IMR-90 (cell line): ENCODE measurements around the gene TULP4. TPM values are rescaled to one million over a fixed set of nuclear protein-coding genes. Genes with fewer than 3 reads are reported as not detected.

Experiments used
- ATAC-seq: fragments of 200-7000 bp; cut with Tn5 transposase; 2 replicates; pipeline ENCODE4 v1.9.1; 2020; ENCODE audit warnings: low read depth, mild to moderate bottlenecking, moderate library complexity
- BruUV-seq: library from RNA; stranded (reverse); fragments of 400-500 nt; replicated peaks from 2 replicates; lab custom pipeline; 2021; lab: Mats Ljungman, UMichigan
- CTCF ChIA-PET: fragments of 300-600 bp; formaldehyde crosslinking; extraction: SDS; loops from one replicate; lab custom pipeline; 2021; ENCODE audit warnings: antibody characterized with exemption; lab: Yijun Ruan, JAX
- POLR2A ChIA-PET: fragments of 300-600 bp; sonication (Branson Sonifier 250); formaldehyde crosslinking; loops from one replicate; lab custom pipeline; 2022; ENCODE audit warnings: antibody characterized with exemption; ENCODE audit not compliant: unreplicated experiment; lab: Charles Lee
- DNase-seq: peaks from one replicate; pipeline ENCODE4 v3.0.0; 2013
- H2AFZ ChIP-seq: replicated peaks from 2 replicates; pipeline ENCODE3; 2013; ENCODE audit warnings: low read length, mild to moderate bottlenecking; ENCODE audit not compliant: poor library complexity
- H2AK5ac ChIP-seq: 2 replicates; pipeline ENCODE4 v1.6.1; 2013; ENCODE audit warnings: low read depth, low read length, inconsistent platforms
- H2AK9ac ChIP-seq: replicated peaks from 2 replicates; pipeline ENCODE3; 2013; ENCODE audit warnings: mild to moderate bottlenecking, low read depth, low read length, moderate library complexity; ENCODE audit not compliant: poor library complexity
- H2BK120ac ChIP-seq: 2 replicates; pipeline ENCODE4 v1.6.1; 2013; ENCODE audit warnings: low read depth, low read length, inconsistent platforms
- H2BK15ac ChIP-seq: 3 replicates; pipeline ENCODE4 v1.6.1; 2013; ENCODE audit warnings: low read depth, low read length, inconsistent platforms
- H2BK20ac ChIP-seq: 2 replicates; pipeline ENCODE4 v1.6.1; 2013; ENCODE audit warnings: low read depth, mild to moderate bottlenecking, inconsistent platforms, low read length, moderate library complexity
- H2BK5ac ChIP-seq: 2 replicates; pipeline ENCODE4 v1.6.1; 2013; ENCODE audit warnings: mild to moderate bottlenecking, low read depth, low read length, inconsistent platforms; ENCODE audit not compliant: poor library complexity, severe bottlenecking
- H3K14ac ChIP-seq: replicated peaks from 2 replicates; pipeline ENCODE4 v1.6.1; 2013; ENCODE audit warnings: low read depth, low read length, inconsistent platforms
- H3K18ac ChIP-seq: 2 replicates; pipeline ENCODE4 v1.6.1; 2013; ENCODE audit warnings: low read depth, low read length, control low read depth
- H3K23ac ChIP-seq: 2 replicates; pipeline ENCODE4 v1.6.1; 2013; ENCODE audit warnings: low read depth, low read length, inconsistent platforms
- H3K27ac ChIP-seq: 2 replicates; pipeline ENCODE4 v1.5.1; 2013; ENCODE audit warnings: mild to moderate bottlenecking, control low read depth, low read length; ENCODE audit not compliant: insufficient read depth
- H3K27me3 ChIP-seq: 2 replicates; pipeline ENCODE4 v1.6.1; 2013; ENCODE audit warnings: low read length; ENCODE audit not compliant: control insufficient read depth, insufficient read depth
- H3K36me3 ChIP-seq: 2 replicates; pipeline ENCODE4 v1.6.1; 2013; ENCODE audit warnings: low read length, mixed read lengths; ENCODE audit not compliant: control insufficient read depth, insufficient read depth
- H3K4ac ChIP-seq: 2 replicates; pipeline ENCODE4 v1.6.1; 2013; ENCODE audit warnings: low read depth, low read length, inconsistent platforms
- H3K4me1 ChIP-seq: 2 replicates; pipeline ENCODE4 v1.6.1; 2013; ENCODE audit warnings: low read length, mixed read lengths; ENCODE audit not compliant: control insufficient read depth, insufficient read depth
- H3K4me2 ChIP-seq: 2 replicates; pipeline ENCODE4 v1.6.1; 2013; ENCODE audit warnings: low read depth, mild to moderate bottlenecking, control low read depth, low read length, moderate library complexity
- H3K4me3 ChIP-seq: 2 replicates; pipeline ENCODE4 v1.5.1; 2013; ENCODE audit warnings: low read depth, mild to moderate bottlenecking, control low read depth, low read length, moderate library complexity; ENCODE audit not compliant: insufficient read depth
- H3K56ac ChIP-seq: 2 replicates; pipeline ENCODE4 v1.6.1; 2013; ENCODE audit warnings: low read length, inconsistent platforms; ENCODE audit not compliant: insufficient read depth; ENCODE audit errors: extremely low read depth
- H3K79me1 ChIP-seq, 2 experiments: 2 replicates each; pipeline ENCODE4 v1.6.1; 2013; ENCODE audit warnings: low read length in 2 of 2, inconsistent platforms in 1 of 2, low read depth in 1 of 2
- H3K9ac ChIP-seq: 2 replicates; pipeline ENCODE4 v1.6.1; 2013; ENCODE audit warnings: low read depth, low read length, control low read depth
- H3K9me1 ChIP-seq: 2 replicates; pipeline ENCODE4 v1.6.1; 2013; ENCODE audit warnings: low read length, inconsistent platforms; ENCODE audit not compliant: insufficient read depth
- H3K9me3 ChIP-seq: 2 replicates; pipeline ENCODE4 v1.6.1; 2013; ENCODE audit warnings: low read length; ENCODE audit not compliant: control insufficient read depth, insufficient read depth
- H4K20me1 ChIP-seq: 2 replicates; pipeline ENCODE4 v1.6.1; 2013; ENCODE audit warnings: low read length, inconsistent platforms; ENCODE audit not compliant: insufficient read depth
- H4K5ac ChIP-seq: 2 replicates; pipeline ENCODE4 v1.6.1; 2013; ENCODE audit warnings: mild to moderate bottlenecking, low read depth, low read length, control low read depth
- H4K8ac ChIP-seq, 2 experiments: 2 replicates each; pipeline ENCODE4 v1.6.1; 2013; ENCODE audit warnings: low read depth in 2 of 2, low read length in 2 of 2, control low read depth in 1 of 2, inconsistent platforms in 1 of 2
- H4K91ac ChIP-seq: 2 replicates; pipeline ENCODE4 v1.6.1; 2013; ENCODE audit warnings: low read depth, low read length, inconsistent platforms; ENCODE audit not compliant: insufficient read depth
- BHLHE40 ChIP-seq: fragments of 150-350 bp; IDR thresholded peaks from 2 replicates; pipeline ENCODE4 v1.6.1; 2016; ENCODE audit warnings: mild to moderate bottlenecking, low read depth, low read length
- CEBPB ChIP-seq: IDR thresholded peaks from 2 replicates; pipeline ENCODE4 v1.6.1; 2012; ENCODE audit warnings: low read depth, low read length, improper control_type of control experiment
- CHD1 ChIP-seq: IDR thresholded peaks from 2 replicates; pipeline ENCODE4 v1.6.1; 2012; ENCODE audit warnings: low read depth, low read length, improper control_type of control experiment
- FOS ChIP-seq: fragments of 150-350 bp; IDR thresholded peaks from 2 replicates; pipeline ENCODE4 v1.6.1; 2016; ENCODE audit warnings: low read depth, low read length
- MAFK ChIP-seq: IDR thresholded peaks from 2 replicates; pipeline ENCODE4 v1.6.1; 2012; ENCODE audit warnings: low read depth, low read length, improper control_type of control experiment
- NFE2L2 ChIP-seq: fragments of 150-350 bp; IDR thresholded peaks from 2 replicates; pipeline ENCODE4 v1.6.1; 2016; ENCODE audit warnings: low read depth, mild to moderate bottlenecking, low read length
- POLR2A ChIP-seq: IDR thresholded peaks from 2 replicates; pipeline ENCODE4 v1.6.1; 2012; ENCODE audit warnings: mild to moderate bottlenecking, low read depth, low read length
- RAD21 ChIP-seq: IDR thresholded peaks from 2 replicates; pipeline ENCODE4 v1.6.1; 2012; ENCODE audit warnings: low read length, improper control_type of control experiment
- RFX5 ChIP-seq: IDR thresholded peaks from 2 replicates; pipeline ENCODE4 v1.8.0; 2012; ENCODE audit warnings: low read depth, mild to moderate bottlenecking, low read length, moderate library complexity
- SMC3 ChIP-seq: fragments of 150-350 bp; IDR thresholded peaks from 2 replicates; pipeline ENCODE4 v1.6.1; 2016; ENCODE audit warnings: low read depth, mild to moderate bottlenecking, antibody characterized with exemption, low read length, moderate library complexity
- WGBS, 2 experiments: methylation state at CpG; one replicate each; pipeline versions ENCODE4 v1.1.5 to v1.1.7; 2013; ENCODE audit warnings: missing lambda C conversion rate in 2 of 2; ENCODE audit not compliant: insufficient read length in 1 of 2; ENCODE audit errors: extremely low coverage in 2 of 2; 5-methylcytosine and 5-hydroxymethylcytosine counted together
- dilution Hi-C: fragments of 300-500 bp; cut with HindIII; formaldehyde crosslinking; loops from one replicate; pipeline ENCODE4 v1.14.3; 2018; ENCODE audit warnings: low sequenced_read_pairs; ENCODE audit not compliant: unreplicated experiment
- in situ Hi-C: fragments of 300-500 bp; cut with MboI; formaldehyde crosslinking; loops from 3 replicates; pipeline ENCODE4 v1.14.3; 2019; ENCODE audit warnings: low sequenced_read_pairs, inconsistent platforms, mixed read lengths
- intact Hi-C: fragments of 100-400 bp; cut with micrococcal nuclease; formaldehyde crosslinking; loops from 2 replicates; pipeline ENCODE4 v1.10.0; 2022
- polyA plus RNA-seq, 3 experiments: library from polyadenylated mRNA; depleted of rRNA; stranded (reverse); fragments of >200 nt; gene quantifications; 2 replicates each; pipeline ENCODE4 v1.2.3, GENCODE V29; 2012; ENCODE audit warnings: low replicate concordance in 1 of 3
- total RNA-seq: library from RNA; depleted of rRNA; stranded (reverse); fragments of >200 nt; gene quantifications from 2 replicates; pipeline ENCODE4 v1.2.3, GENCODE V29; 2012
- TF ChIP-seq, protein P1 (sequence below): conservative IDR thresholded peaks from 2 replicates; pipeline ENCODE4 v1.5.1; 2012; ENCODE audit warnings: mild to moderate bottlenecking, low read depth, low read length, improper control_type of control experiment
- TF ChIP-seq, protein P2 (sequence below): fragments of 150-350 bp; IDR thresholded peaks from 2 replicates; pipeline ENCODE4 v1.6.1; 2017; ENCODE audit warnings: mild to moderate bottlenecking, antibody characterized with exemption, low read length, low read depth
- TF ChIP-seq, protein P3 (sequence below): fragments of 150-350 bp; IDR thresholded peaks from 2 replicates; pipeline ENCODE4 v1.6.1; 2016; ENCODE audit warnings: low read depth, mild to moderate bottlenecking, low read length, moderate library complexity, borderline replicate concordance

TULP4 gene
- total and polyA plus RNA-seq, 2 of the 4 experiments (the other 2 are of a cell fraction), result 8.1 to 30.6 TPM

DNA sequence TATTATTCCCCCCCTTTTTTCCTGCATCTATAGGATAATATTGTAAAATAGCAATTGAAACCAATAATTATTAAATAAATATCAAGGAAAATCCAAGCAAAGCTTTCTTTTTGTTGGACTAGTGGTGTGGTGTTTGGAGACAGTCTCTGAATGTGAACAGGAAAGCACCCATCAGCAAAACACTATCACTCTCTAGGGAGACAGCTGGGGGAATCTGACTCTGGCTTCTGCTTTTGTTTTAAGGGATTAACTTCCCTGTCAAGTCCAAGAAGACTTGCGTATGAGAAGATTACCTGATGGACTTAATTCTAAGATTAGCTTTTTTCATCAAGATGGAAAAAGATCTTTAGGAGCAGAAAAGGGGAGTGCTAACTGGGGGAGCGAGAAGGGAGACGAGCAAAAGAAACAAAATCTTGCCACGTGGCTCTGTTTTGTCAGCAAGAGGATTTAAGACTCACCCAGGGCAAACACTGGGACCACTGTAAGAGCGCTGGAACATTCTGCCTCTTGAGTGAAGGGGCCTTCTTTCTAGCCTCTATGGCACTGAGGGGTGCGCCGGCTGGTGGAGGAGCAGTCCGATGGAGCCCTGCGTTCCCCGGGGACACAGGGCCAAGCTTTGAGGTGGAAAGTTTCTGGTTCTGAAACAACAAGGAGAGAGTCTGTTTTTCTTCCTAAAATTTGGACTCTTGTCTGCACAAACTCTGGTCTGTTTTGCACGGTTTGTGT lies 570 bp downstream of the TULP4 start (continued):
- TF ChIP-seq CEBPB, result no peak

DNA sequence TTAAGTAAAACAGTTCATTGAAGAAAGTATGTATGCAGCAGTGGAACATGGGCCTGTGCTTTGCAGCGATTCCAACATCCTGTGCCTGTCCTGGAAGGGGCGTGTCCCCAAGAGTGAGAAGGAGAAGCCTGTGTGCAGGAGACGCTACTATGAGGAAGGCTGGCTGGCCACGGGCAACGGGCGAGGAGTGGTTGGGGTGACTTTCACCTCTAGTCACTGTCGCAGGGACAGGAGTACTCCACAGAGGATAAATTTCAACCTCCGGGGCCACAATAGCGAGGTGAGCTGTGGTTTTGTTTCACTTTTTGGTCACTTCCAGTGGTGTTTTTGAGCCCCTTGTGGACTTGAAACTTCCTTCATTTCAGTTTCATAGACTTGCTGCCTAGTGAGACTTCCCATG lies 1.7 kb downstream of the TULP4 start:
- Histone ChIP-seq H3K9me3 (0 out of 2 replicates have a peak, but pooled peaks cover 2% of the 10 kb centered on the region), H4K20me1 (peaks cover 11% of the 10 kb centered on the region; the same call in 1 of the 2 replicates), H4K91ac (no peak overlapping the region), H2AK5ac (no peak overlapping the region), H3K4me1 (no peaks in the 10 kb centered on the region), H3K4me3 (no peak overlapping the region), H2AK9ac (no peak overlapping the region), H2BK15ac (no peak overlapping the region), H3K79me1 (peaks cover 10 to 28% of the 10 kb centered on the region in 2 experiments; a peak in 3 of 4 replicates), H2BK5ac (no peak overlapping the region), H2AFZ (no peak overlapping the region), H2BK120ac (no peak overlapping the region), H3K36me3 (peaks cover 12% of the 10 kb centered on the region; the same call in 1 of the 2 replicates), H4K5ac (no peak overlapping the region), H3K9me1 (peaks cover 2% of the 10 kb centered on the region; the same call in 1 of the 2 replicates), H3K4me2 (no peak overlapping the region), H4K8ac (no peak overlapping the region), H3K27ac (no peak overlapping the region), H3K27me3 (no peaks in the 10 kb centered on the region), H3K23ac (no peak overlapping the region), H3K56ac (no peak overlapping the region), H2BK20ac (no peak overlapping the region), H3K4ac (no peak overlapping the region), H3K18ac (no peak overlapping the region), H3K9ac (no peak overlapping the region), H3K14ac (no peak overlapping the region)
- intact Hi-C loops (no loop called here), in situ Hi-C loops (no loop called here), dilution Hi-C loops (no loop called here)
- WGBS, 2 experiments, result 88% methylated on average over 4 of the region's 9 CpGs; no CpG with 5 or more reads in 1 of the 2 experiments
- no peak for DNase-seq
- CTCF ChIA-PET, result no interaction called here
- no peak for ATAC-seq
- POLR2A ChIA-PET, result no interaction called here
- BruUV-seq, result no TSS peak
- TF ChIP-seq MAFK, result no peak
- TF ChIP-seq, protein P1, sequence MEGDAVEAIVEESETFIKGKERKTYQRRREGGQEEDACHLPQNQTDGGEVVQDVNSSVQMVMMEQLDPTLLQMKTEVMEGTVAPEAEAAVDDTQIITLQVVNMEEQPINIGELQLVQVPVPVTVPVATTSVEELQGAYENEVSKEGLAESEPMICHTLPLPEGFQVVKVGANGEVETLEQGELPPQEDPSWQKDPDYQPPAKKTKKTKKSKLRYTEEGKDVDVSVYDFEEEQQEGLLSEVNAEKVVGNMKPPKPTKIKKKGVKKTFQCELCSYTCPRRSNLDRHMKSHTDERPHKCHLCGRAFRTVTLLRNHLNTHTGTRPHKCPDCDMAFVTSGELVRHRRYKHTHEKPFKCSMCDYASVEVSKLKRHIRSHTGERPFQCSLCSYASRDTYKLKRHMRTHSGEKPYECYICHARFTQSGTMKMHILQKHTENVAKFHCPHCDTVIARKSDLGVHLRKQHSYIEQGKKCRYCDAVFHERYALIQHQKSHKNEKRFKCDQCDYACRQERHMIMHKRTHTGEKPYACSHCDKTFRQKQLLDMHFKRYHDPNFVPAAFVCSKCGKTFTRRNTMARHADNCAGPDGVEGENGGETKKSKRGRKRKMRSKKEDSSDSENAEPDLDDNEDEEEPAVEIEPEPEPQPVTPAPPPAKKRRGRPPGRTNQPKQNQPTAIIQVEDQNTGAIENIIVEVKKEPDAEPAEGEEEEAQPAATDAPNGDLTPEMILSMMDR, result no peak
- no peak for TF ChIP-seq SMC3
- TF ChIP-seq, protein P2, sequence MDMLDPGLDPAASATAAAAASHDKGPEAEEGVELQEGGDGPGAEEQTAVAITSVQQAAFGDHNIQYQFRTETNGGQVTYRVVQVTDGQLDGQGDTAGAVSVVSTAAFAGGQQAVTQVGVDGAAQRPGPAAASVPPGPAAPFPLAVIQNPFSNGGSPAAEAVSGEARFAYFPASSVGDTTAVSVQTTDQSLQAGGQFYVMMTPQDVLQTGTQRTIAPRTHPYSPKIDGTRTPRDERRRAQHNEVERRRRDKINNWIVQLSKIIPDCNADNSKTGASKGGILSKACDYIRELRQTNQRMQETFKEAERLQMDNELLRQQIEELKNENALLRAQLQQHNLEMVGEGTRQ, result no peak
- TF ChIP-seq, protein P3, sequence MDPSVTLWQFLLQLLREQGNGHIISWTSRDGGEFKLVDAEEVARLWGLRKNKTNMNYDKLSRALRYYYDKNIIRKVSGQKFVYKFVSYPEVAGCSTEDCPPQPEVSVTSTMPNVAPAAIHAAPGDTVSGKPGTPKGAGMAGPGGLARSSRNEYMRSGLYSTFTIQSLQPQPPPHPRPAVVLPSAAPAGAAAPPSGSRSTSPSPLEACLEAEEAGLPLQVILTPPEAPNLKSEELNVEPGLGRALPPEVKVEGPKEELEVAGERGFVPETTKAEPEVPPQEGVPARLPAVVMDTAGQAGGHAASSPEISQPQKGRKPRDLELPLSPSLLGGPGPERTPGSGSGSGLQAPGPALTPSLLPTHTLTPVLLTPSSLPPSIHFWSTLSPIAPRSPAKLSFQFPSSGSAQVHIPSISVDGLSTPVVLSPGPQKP, result no peak
- TF ChIP-seq RAD21, result no peak
- no peak for TF ChIP-seq POLR2A
- no peak for TF ChIP-seq CHD1
- TF ChIP-seq FOS, result no peak
- TF ChIP-seq CEBPB, result no peak
- no peak for TF ChIP-seq RFX5
- no peak for TF ChIP-seq NFE2L2
- no peak for TF ChIP-seq BHLHE40
